Neuronal stem cell (in vitro differentiated cells): Measurements from ENCODE around the gene TMCC2.

Experiments
- DNase-seq: peaks from one replicate; pipeline ENCODE4 v3.0.0-alpha.2; 2013; ENCODE audit warnings: low spot score
- H2AFZ ChIP-seq: one replicate; pipeline ENCODE4 v1.6.1; 2013; ENCODE audit warnings: mild to moderate bottlenecking, low read length, inconsistent platforms
- H2AK5ac ChIP-seq: 2 replicates; pipeline ENCODE4 v1.6.1; 2013; ENCODE audit warnings: low read depth, mild to moderate bottlenecking, inconsistent platforms, low read length, moderate library complexity, mixed read lengths
- H2BK120ac ChIP-seq: 2 replicates; pipeline ENCODE4 v1.6.1; 2013; ENCODE audit warnings: low read depth, mild to moderate bottlenecking, inconsistent platforms, low read length, moderate library complexity, mixed read lengths
- H2BK12ac ChIP-seq: one replicate; pipeline ENCODE4 v1.6.1; 2013; ENCODE audit warnings: low read length, inconsistent platforms
- H2BK15ac ChIP-seq: 2 replicates; pipeline ENCODE4 v1.6.1; 2013; ENCODE audit warnings: mild to moderate bottlenecking, low read length, inconsistent platforms, mixed read lengths
- H2BK5ac ChIP-seq: one replicate; pipeline ENCODE4 v1.6.1; 2013; ENCODE audit warnings: inconsistent platforms, mild to moderate bottlenecking, low read length, moderate library complexity
- H3K14ac ChIP-seq: one replicate; pipeline ENCODE4 v1.6.1; 2013; ENCODE audit warnings: low read length, inconsistent platforms
- H3K18ac ChIP-seq: 2 replicates; pipeline ENCODE4 v1.6.1; 2013; ENCODE audit warnings: low read length, inconsistent platforms
- H3K23ac ChIP-seq: 2 replicates; pipeline ENCODE4 v1.6.1; 2013; ENCODE audit warnings: low read depth, mild to moderate bottlenecking, mixed read lengths, low read length, inconsistent platforms; ENCODE audit not compliant: poor library complexity
- H3K27ac ChIP-seq: replicated peaks from 3 replicates; pipeline ENCODE4 v1.5.1; 2013; ENCODE audit warnings: low read length, inconsistent platforms
- H3K27me3 ChIP-seq, 3 experiments: 2 replicates each; pipeline ENCODE4 v1.6.1; 2013; ENCODE audit warnings: low read length in 3 of 3, mild to moderate bottlenecking in 2 of 3, inconsistent platforms in 1 of 3, low read depth in 1 of 3, mixed read lengths in 1 of 3, moderate library complexity in 1 of 3; ENCODE audit not compliant: control insufficient read depth in 3 of 3, insufficient read depth in 3 of 3
- H3K36me3 ChIP-seq, 2 donors: replicated peaks in 1 of 2; 2 replicates each; pipeline ENCODE4 v1.6.1; 2013; ENCODE audit warnings: low read length in 2 of 2; ENCODE audit not compliant: control insufficient read depth in 2 of 2, insufficient read depth in 2 of 2
- H3K4ac ChIP-seq: 2 replicates; pipeline ENCODE4 v1.6.1; 2013; ENCODE audit warnings: inconsistent platforms, mild to moderate bottlenecking, low read length, moderate library complexity
- H3K4me1 ChIP-seq, 2 donors: 1 replicate in 1 of 2; 2 replicates in 1 of 2; pipeline ENCODE4 v1.6.1; 2013; ENCODE audit warnings: low read length in 2 of 2, low read depth in 1 of 2; ENCODE audit not compliant: control insufficient read depth in 2 of 2, insufficient read depth in 1 of 2
- H3K4me2 ChIP-seq: one replicate; pipeline ENCODE4 v1.6.1; 2013; ENCODE audit warnings: mild to moderate bottlenecking, low read length, inconsistent platforms; ENCODE audit not compliant: insufficient read depth, poor library complexity, severe bottlenecking
- H3K4me3 ChIP-seq, 2 donors: 2 replicates each; pipeline ENCODE4 v1.5.1; 2013; ENCODE audit warnings: low read length in 2 of 2, mild to moderate bottlenecking in 2 of 2, inconsistent platforms in 1 of 2, moderate library complexity in 1 of 2
- H3K79me1 ChIP-seq: one replicate; pipeline ENCODE4 v1.6.1; 2013; ENCODE audit warnings: low read depth, mild to moderate bottlenecking, inconsistent platforms, low read length, moderate library complexity
- H3K9ac ChIP-seq: one replicate; pipeline ENCODE4 v1.6.1; 2013; ENCODE audit warnings: mild to moderate bottlenecking, low read depth, low read length, inconsistent platforms; ENCODE audit not compliant: poor library complexity
- H3K9me3 ChIP-seq, 2 donors: replicated peaks in 1 of 2; 2 replicates each; pipeline versions ENCODE3 to v1.6.1; 2013; ENCODE audit warnings: low read length in 2 of 2, mild to moderate bottlenecking in 2 of 2, inconsistent platforms in 1 of 2, low read depth in 1 of 2, mixed read lengths in 1 of 2, moderate library complexity in 1 of 2; ENCODE audit not compliant: control insufficient read depth in 2 of 2, insufficient read depth in 1 of 2
- H4K8ac ChIP-seq: one replicate; pipeline ENCODE4 v1.6.1; 2013; ENCODE audit warnings: low read depth, mild to moderate bottlenecking, inconsistent platforms, low read length, moderate library complexity
- H4K91ac ChIP-seq: one replicate; pipeline ENCODE4 v1.6.1; 2013; ENCODE audit warnings: low read length, low read depth, mild to moderate bottlenecking, inconsistent platforms; ENCODE audit not compliant: poor library complexity
- WGBS, 2 donors: extraction: QIAGEN DNeasy Blood & Tissue Kit; methylation state at CpG; one replicate each; pipeline ENCODE4 v1.1.7; 2013; ENCODE audit warnings: missing lambda C conversion rate in 2 of 2, mixed read lengths in 1 of 2; ENCODE audit not compliant: insufficient read length in 2 of 2, insufficient replicate concordance in 1 of 2; ENCODE audit errors: extremely low coverage in 2 of 2; 5-methylcytosine and 5-hydroxymethylcytosine counted together

TMCC2 gene

DNA sequence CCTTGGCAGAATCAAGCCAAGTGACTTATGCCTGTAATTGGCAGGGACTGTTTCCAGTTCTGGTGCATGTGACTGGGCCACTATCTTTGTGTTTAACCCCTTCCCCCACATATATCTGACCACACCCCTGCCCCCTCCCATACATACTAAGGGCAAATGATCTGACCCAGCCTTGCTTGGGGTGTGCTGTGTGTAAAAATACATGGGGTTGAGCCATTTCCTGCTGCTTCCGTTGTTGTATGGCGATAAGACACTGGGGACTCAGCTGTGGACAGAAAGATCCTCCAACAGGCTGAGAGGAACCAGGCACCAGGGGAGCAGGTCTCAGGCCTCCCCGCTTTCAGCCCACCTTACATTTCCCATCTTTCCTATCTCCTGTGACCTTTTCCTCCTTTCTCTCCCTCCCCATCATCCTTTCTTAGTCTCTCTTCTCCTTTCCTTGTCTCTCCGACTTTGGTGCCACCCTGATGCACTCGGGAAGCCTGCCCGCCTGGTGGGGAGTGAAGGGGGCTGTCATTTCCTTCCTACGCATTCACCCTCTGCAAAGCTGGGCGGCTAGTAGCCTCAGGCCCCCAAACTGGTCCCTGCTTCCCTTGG, 39.7 kb downstream of the TMCC2 start:
- Histone ChIP-seq H3K4me1 (peaks cover 6 to 27% of the 10 kb centered on the region in 2 donors), H3K4ac (no peak overlapping the region), H3K36me3 (peaks cover 7% of the 10 kb centered on the region in 2 donors), H3K9ac (no peak overlapping the region), H2BK12ac (no peak overlapping the region), H3K27me3 (no peaks in the 10 kb centered on the region), H2AFZ (no peak overlapping the region), H2AK5ac (no peak overlapping the region), H2BK5ac (peak overlapping the region; percentile 10), H3K18ac (peak overlapping the region; percentile 77), H2BK120ac (peak overlapping the region; percentile 72), H3K27ac (no peak overlapping the region), H3K79me1 (peaks cover 1% of the 10 kb centered on the region), H3K4me2 (no peak overlapping the region), H3K23ac (no peak overlapping the region), H2BK15ac (peak overlapping the region; percentile 27), H3K4me3 (no peak overlapping the region), H4K8ac (no peak overlapping the region), H4K91ac (peak overlapping the region; percentile 46), H3K9me3 (peaks cover 0 to 2% of the 10 kb centered on the region in 2 donors), H3K14ac (no peak overlapping the region)
- no peak for DNase-seq
- no CpG with 5 or more reads among the region's 8 CpGs for WGBS, 2 donors

DNA sequence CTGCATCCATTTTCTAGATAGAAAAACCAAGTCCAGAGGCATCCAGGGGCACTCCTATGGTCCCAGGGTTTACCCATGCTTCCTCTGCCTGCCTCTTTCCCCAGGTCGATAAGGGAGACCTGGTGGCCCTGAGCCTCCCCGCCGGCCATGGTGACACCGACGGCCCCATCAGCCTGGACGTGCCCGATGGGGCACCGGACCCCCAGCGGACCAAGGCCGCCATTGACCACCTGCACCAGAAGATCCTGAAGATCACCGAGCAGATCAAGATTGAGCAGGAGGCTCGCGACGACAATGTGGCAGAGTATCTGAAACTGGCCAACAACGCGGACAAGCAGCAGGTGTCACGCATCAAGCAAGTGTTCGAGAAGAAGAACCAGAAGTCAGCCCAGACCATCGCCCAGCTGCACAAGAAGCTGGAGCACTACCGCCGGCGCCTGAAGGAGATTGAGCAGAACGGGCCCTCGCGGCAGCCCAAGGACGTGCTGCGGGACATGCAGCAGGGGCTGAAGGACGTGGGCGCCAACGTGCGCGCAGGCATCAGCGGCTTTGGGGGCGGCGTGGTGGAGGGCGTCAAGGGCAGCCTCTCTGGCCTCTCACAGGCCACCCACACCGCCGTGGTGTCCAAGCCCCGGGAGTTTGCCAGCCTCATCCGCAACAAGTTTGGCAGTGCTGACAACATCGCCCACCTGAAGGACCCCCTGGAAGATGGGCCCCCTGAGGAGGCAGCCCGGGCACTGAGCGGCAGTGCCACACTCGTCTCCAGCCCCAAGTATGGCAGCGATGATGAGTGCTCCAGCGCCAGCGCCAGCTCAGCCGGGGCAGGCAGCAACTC, 41.3 kb downstream of the TMCC2 start:
- Histone ChIP-seq H4K8ac (no peak overlapping the region), H3K27me3 (no peaks in the 10 kb centered on the region), H3K4me2 (no peak overlapping the region), H3K4me3 (no peak overlapping the region), H3K79me1 (peaks cover 1% of the 10 kb centered on the region), H3K4ac (no peak overlapping the region), H2BK15ac (no peak overlapping the region), H2BK5ac (no peak overlapping the region), H3K27ac (no peak overlapping the region), H2AFZ (no peak overlapping the region), H3K18ac (peak overlapping the region; percentile 74), H3K23ac (peak overlapping the region; percentile 77), H2AK5ac (no peak overlapping the region), H3K14ac (peak overlapping the region; percentile 17), H4K91ac (no peak overlapping the region), H3K9ac (peak overlapping the region; percentile 40), H2BK120ac (no peak overlapping the region), H3K36me3 (peaks cover 7% of the 10 kb centered on the region in 2 donors), H2BK12ac (peak overlapping the region; percentile 34), H3K9me3 (peaks cover 0 to 2% of the 10 kb centered on the region in 2 donors), H3K4me1 (peaks cover 17 to 36% of the 10 kb centered on the region in 2 donors)
- WGBS, 2 donors: no CpG with 5 or more reads among the region's 48 CpGs
- no peak for DNase-seq

DNA sequence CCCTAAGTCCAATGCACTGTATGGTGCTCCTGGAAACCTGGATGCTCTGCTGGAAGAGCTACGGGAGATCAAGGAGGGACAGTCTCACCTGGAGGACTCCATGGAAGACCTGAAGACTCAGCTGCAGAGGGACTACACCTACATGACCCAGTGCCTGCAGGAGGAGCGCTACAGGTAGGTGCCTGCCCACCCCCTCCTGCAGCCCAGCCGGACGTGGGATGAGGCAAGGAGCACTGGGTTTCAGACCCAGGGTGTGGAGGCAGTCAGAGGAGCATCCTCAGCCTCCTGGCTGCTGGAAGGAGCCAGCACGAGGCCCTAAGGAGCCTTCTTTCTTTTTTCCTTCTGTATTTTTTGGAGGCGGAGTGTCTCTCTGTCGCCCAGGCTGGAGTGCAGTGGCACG, 42.0 kb downstream of the TMCC2 start:
- Histone ChIP-seq H2AK5ac (no peak overlapping the region), H2BK12ac (no peak overlapping the region), H2BK5ac (no peak overlapping the region), H4K8ac (no peak overlapping the region), H3K23ac (no peak overlapping the region), H3K4me2 (no peak overlapping the region), H2BK15ac (no peak overlapping the region), H2AFZ (no peak overlapping the region), H3K18ac (peak overlapping the region; percentile 19), H4K91ac (no peak overlapping the region), H2BK120ac (no peak overlapping the region), H3K4ac (no peak overlapping the region), H3K9ac (no peak overlapping the region), H3K27me3 (no peaks in the 10 kb centered on the region), H3K36me3 (peaks cover 7% of the 10 kb centered on the region in 2 donors), H3K4me3 (no peak overlapping the region), H3K9me3 (peaks cover 0 to 2% of the 10 kb centered on the region in 2 donors), H3K79me1 (peaks cover 1% of the 10 kb centered on the region), H3K4me1 (peaks cover 23 to 38% of the 10 kb centered on the region in 2 donors), H3K14ac (no peak overlapping the region), H3K27ac (no peak overlapping the region)
- no CpG with 5 or more reads among the region's 8 CpGs for WGBS, 2 donors
- no peak for DNase-seq

DNA sequence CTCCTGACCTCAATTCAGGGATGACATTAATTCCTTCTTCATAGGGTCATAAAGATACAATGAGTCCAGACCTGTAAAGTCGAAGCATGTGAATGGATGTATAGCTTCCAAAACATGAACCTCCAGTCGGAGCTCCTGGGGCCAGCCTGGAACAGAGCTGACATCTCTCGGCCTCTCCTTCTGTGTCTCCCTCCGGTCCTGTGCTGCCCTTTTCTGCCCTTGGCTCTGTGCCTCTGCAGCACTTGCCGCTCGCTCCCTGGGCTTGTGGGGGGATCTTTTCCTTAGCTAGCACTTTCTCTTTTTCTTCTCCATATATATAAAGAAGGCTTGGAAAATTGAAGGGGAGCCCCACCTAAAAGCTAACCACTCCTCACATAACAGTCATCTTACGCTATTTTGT, 42.5 kb downstream of the TMCC2 start:
- Histone ChIP-seq H3K79me1 (peaks cover 4% of the 10 kb centered on the region), H4K91ac (no peak overlapping the region), H2BK5ac (no peak overlapping the region), H3K4me1 (peaks cover 26 to 40% of the 10 kb centered on the region in 2 donors), H3K9me3 (peaks cover 0 to 2% of the 10 kb centered on the region in 2 donors), H3K14ac (no peak overlapping the region), H3K9ac (no peak overlapping the region), H4K8ac (no peak overlapping the region), H2BK120ac (no peak overlapping the region), H3K27me3 (no peaks in the 10 kb centered on the region), H2BK12ac (no peak overlapping the region), H3K4me3 (no peak overlapping the region), H2AK5ac (no peak overlapping the region), H3K4me2 (no peak overlapping the region), H2AFZ (no peak overlapping the region), H3K27ac (no peak overlapping the region), H3K18ac (no peak overlapping the region), H2BK15ac (no peak overlapping the region), H3K4ac (no peak overlapping the region), H3K23ac (no peak overlapping the region), H3K36me3 (peaks cover 7% of the 10 kb centered on the region in 2 donors)
- whole genome bisulfite sequencing, 2 donors: no CpG with 5 or more reads among the region's 7 CpGs
- no peak for DNase-seq
